Ishikawa (cell line): ENCODE measurements around the gene FBH1.

ENCODE experiments used
- CEBPB ChIP-seq: IDR thresholded peaks from 2 replicates; pipeline ENCODE4 v1.6.1; 2012
- CREB1 ChIP-seq: IDR thresholded peaks from 2 replicates; pipeline ENCODE4 v1.6.1; 2012; ENCODE audit warnings: low read depth
- EGR1 ChIP-seq: IDR thresholded peaks from 2 replicates; pipeline ENCODE4 v1.6.1; 2012
- EP300 ChIP-seq: IDR thresholded peaks from 2 replicates; pipeline ENCODE4 v1.6.1; 2012; ENCODE audit warnings: borderline replicate concordance
- FOXM1 ChIP-seq: IDR thresholded peaks from 2 replicates; pipeline ENCODE4 v1.6.1; 2012; ENCODE audit warnings: low read depth, borderline replicate concordance
- NFIC ChIP-seq: IDR thresholded peaks from 2 replicates; pipeline ENCODE4 v1.6.1; 2012
- RAD21 ChIP-seq: IDR thresholded peaks from 2 replicates; pipeline ENCODE4 v1.6.1; 2012; ENCODE audit warnings: low read depth
- TAF1 ChIP-seq: IDR thresholded peaks from 2 replicates; pipeline ENCODE4 v1.6.1; 2012; ENCODE audit warnings: low read depth, mild to moderate bottlenecking
- TCF12 ChIP-seq: IDR thresholded peaks from 2 replicates; pipeline ENCODE4 v1.6.1; 2012; ENCODE audit warnings: low read depth
- TEAD4 ChIP-seq: IDR thresholded peaks from 2 replicates; pipeline ENCODE4 v1.6.1; 2012
- YY1 ChIP-seq: IDR thresholded peaks from 2 replicates; pipeline ENCODE4 v1.6.1; 2012; ENCODE audit warnings: low read depth
- ZBTB7A ChIP-seq: IDR thresholded peaks from 2 replicates; pipeline ENCODE4 v1.6.1; 2012; ENCODE audit warnings: low read depth
- TF ChIP-seq, protein P1 (sequence below): IDR thresholded peaks from 2 replicates; pipeline ENCODE4 v1.6.1; 2012; ENCODE audit warnings: low read depth, mild to moderate bottlenecking
- TF ChIP-seq, protein P2 (sequence below): IDR thresholded peaks from 2 replicates; pipeline ENCODE4 v1.6.1; 2012
- TF ChIP-seq, protein P3 (sequence below): IDR thresholded peaks from 2 replicates; pipeline ENCODE4 v1.6.1; 2012

FBH1 gene

DNA sequence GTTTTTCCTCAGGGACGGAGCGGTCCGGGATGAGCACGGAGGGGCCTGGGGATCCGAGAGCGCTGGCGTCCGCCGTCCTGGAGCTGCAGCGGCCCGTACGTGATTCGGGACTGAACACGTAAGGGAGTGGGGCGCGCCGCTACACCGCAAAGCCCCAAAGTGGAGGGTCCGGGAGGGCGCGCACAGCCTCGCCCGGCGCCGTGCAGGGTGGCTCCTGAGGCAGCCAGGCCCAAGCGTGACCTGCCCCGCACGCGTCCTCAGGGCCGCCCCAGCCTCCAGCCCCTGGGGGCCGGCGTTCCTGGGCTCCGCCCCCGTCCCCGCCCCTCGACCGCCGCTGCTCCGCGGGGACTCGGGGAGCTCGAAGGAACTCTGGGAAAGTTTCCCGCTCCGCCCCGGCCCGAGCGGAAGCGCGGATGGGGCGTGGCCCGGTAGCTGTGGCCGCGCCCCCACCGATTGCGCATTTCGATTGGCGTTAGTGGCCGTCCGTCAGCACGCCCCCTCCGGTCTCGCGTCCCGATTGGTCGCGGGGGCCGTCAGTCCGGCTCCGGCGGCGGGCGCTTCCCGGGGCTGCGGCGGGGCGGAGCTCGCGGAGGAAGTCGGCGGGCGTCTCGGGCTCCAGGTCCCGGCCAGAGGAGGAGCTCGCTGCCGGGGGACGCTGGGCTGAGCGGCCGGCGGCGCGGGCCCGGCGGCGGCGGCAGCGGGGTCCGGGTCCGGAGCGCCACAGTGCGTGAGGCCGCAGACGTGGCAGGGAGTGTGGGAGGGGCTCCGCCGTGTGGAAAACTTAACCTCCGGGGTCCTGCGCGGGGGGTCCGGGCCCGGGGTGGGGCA, at the start of gene FBH1, which contains the start of gene ANKRD16:
FBH1 (plus strand) TSS at position 620 of the 828 bp plus-strand sequence; CDS start at position 723, 103 bp downstream.
ANKRD16 (minus strand) TSS at position 270 of the 828 bp plus-strand sequence. CDS start 539 bp downstream, outside the sequence.
- TF ChIP-seq, protein P1, sequence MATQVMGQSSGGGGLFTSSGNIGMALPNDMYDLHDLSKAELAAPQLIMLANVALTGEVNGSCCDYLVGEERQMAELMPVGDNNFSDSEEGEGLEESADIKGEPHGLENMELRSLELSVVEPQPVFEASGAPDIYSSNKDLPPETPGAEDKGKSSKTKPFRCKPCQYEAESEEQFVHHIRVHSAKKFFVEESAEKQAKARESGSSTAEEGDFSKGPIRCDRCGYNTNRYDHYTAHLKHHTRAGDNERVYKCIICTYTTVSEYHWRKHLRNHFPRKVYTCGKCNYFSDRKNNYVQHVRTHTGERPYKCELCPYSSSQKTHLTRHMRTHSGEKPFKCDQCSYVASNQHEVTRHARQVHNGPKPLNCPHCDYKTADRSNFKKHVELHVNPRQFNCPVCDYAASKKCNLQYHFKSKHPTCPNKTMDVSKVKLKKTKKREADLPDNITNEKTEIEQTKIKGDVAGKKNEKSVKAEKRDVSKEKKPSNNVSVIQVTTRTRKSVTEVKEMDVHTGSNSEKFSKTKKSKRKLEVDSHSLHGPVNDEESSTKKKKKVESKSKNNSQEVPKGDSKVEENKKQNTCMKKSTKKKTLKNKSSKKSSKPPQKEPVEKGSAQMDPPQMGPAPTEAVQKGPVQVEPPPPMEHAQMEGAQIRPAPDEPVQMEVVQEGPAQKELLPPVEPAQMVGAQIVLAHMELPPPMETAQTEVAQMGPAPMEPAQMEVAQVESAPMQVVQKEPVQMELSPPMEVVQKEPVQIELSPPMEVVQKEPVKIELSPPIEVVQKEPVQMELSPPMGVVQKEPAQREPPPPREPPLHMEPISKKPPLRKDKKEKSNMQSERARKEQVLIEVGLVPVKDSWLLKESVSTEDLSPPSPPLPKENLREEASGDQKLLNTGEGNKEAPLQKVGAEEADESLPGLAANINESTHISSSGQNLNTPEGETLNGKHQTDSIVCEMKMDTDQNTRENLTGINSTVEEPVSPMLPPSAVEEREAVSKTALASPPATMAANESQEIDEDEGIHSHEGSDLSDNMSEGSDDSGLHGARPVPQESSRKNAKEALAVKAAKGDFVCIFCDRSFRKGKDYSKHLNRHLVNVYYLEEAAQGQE: no peak
- TF ChIP-seq, protein P2, sequence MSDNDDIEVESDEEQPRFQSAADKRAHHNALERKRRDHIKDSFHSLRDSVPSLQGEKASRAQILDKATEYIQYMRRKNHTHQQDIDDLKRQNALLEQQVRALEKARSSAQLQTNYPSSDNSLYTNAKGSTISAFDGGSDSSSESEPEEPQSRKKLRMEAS: peak; percentile 74
- TF ChIP-seq YY1 (peak; percentile 14; the same call in 1 of the 2 replicates), TEAD4 (0 out of 2 replicates have a peak, but pooled peaks have one; percentile 12), TAF1 (peak; percentile 67; the same call in 1 of the 2 replicates), RAD21 (no peak)

DNA sequence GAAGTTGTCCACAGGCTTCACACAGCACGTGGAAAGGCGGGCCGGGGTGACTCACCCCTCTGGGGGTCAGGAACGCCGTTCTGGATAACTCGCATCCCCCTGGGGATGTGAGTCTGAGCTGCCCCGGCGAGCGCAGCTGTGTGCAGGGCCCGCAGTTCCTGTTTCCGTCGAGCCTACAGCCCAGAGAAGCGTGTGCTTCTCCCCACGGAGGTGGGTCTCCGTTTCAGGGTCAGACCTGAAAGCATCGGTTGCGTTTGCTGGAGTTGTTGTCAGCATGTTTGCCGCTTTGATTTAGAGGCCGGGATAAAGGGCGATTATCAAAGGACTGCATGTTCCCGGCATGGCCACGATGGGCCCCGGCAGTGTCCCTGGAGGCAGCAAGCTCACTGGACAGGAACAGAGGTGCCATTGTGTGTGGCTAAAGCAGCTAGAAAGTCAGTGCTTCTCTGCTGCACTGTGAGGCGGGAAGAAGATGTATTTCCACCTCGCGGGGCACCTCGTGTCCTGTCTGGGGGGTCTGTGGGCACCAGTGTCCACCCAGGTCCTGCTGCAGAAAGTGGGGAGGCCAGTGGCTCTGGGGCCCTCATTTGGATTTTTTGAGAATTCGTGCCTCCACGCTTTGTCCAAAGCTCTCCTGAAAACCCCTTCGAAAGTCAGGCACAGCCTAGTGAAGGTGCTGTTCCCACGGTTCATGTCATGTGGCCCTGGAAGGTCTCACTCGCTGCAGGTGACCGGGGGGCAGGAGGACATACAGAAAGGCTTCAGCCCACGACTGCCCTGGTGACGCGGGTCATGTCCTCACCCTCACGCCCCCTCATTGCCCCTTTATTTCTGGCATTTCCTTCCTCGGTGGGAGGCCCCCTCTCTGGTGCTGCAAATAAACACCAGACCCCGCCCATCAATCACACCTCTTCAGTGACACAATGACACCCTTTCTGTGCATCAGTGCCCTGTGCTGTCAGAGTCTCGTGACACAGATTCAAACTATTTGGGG, 49.4 kb upstream of the FBH1 start:
- TF ChIP-seq TAF1 (no peak), TCF12 (no peak), CREB1 (no peak), CEBPB (no peak), FOXM1 (no peak), ZBTB7A (no peak), YY1 (no peak), EP300 (no peak), EGR1 (no peak), NFIC (no peak), TEAD4 (no peak), RAD21 (no peak)
- TF ChIP-seq, protein P1: no peak
- TF ChIP-seq, protein P2: no peak
- TF ChIP-seq, protein P3, sequence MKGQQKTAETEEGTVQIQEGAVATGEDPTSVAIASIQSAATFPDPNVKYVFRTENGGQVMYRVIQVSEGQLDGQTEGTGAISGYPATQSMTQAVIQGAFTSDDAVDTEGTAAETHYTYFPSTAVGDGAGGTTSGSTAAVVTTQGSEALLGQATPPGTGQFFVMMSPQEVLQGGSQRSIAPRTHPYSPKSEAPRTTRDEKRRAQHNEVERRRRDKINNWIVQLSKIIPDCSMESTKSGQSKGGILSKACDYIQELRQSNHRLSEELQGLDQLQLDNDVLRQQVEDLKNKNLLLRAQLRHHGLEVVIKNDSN: no peak

DNA sequence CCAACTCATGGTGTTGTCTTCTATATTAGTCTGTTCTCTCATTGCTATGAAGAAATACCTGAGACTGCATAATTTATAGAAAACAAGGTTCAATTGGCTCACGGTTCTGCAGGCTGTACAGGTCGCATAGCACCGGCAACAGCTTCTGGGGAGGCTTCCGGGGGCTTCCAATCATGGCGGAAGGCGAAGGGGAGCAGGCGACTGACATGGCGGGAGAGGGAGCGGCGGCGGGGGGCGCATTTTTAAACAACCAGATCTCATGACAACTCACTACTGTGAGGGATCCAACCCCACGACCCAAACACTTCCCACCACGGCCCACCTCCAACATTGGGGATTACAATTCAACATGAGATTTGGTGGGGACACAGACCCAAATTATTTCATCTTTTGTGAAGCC, 48.1 kb upstream of the FBH1 start:
- no peak for TF ChIP-seq YY1
- no peak for TF ChIP-seq EGR1
- TF ChIP-seq, protein P1: no peak
- no peak for TF ChIP-seq CREB1
- TF ChIP-seq ZBTB7A: no peak
- no peak for TF ChIP-seq TCF12
- TF ChIP-seq EP300: no peak
- TF ChIP-seq, protein P3: no peak
- TF ChIP-seq RAD21: no peak
- TF ChIP-seq, protein P2: no peak
- TF ChIP-seq FOXM1: no peak
